ENCODE results near the gene ASIP. TPM values are rescaled to one million over a fixed set of nuclear protein-coding genes. Genes with fewer than 3 reads are reported as not detected.
"Not testable (repeated sequence)": the region's sequence is repeated elsewhere in the genome, so short reads cannot be mapped to it uniquely, and the experiment has no call there.

Gene ASIP
- total RNA-seq, 1 donor from 2014 or later: not detected

DNA sequence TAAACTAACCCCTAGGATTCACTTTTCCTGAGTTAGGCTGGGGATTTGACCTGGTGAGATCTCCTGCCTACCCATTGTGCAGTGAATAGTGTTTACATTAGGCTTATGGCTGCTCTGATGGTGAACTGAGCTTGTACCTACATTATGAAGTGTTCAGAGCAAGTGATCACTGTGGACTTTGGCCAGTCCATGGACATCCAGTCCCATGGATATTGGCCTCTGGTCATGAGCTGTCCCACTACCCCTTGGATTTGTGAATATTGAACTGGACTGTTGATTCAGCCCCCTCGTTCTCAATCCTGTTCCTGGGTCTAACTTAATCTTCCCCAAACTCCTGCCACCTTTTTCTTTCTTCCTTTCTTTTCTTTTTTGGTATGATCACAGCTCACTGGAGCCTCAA is 13.8 kb downstream of the ASIP start:
- no peaks in the 10 kb centered on the region for H3K4me1 ChIP-seq
- intact Hi-C loops (cut with DNase I): no loop called here

DNA sequence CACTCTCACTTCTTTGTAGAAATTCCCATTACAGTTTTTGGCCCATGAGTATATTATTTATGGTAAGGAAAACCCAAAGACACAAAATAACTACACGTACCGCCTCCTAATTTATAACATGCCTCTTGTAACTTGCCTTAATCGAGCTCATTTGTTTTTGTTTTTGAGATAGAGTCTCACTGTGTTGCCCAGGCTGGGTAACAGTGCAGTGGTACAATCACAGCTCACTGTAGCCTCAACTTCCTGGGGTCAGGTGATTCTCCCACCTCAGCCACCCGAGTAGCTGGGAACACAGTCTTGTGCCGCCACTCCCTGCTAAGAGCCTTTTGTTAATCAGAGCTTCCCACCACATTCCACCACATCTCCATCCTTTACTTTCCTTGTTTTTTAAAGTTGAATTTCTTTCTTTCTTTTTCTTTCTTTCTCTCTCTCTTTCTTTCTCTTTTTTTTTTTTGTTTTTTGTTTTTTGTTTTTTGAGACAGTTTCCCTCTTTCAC is 15.5 kb downstream of the ASIP start:
- no peak for TF ChIP-seq CTCF (IDR thresholded peaks at IDR 0.05)
- intact Hi-C loops (cut with DNase I): no loop called here
- H3K4me1 ChIP-seq: no peaks in the 10 kb centered on the region
- no peak overlapping the region for H3K4me3 ChIP-seq
- no peaks in the 10 kb centered on the region for H3K36me3 ChIP-seq
- no peak overlapping the region for H3K27ac ChIP-seq
- no peaks in the 10 kb centered on the region for H3K27me3 ChIP-seq
- H3K9me3 ChIP-seq: no peaks in the 10 kb centered on the region
- DNase-seq (ENCODE audit: low spot score in 2 of 2): no peak

More for the DNA sequence above, 13.8 kb downstream of the ASIP start:
- no peak for TF ChIP-seq CTCF (IDR thresholded peaks at IDR 0.05)
- H3K9me3 ChIP-seq: no peaks in the 10 kb centered on the region
- no peak overlapping the region for H3K4me3 ChIP-seq
- H3K27ac ChIP-seq: no peak overlapping the region
- H3K36me3 ChIP-seq: no peaks in the 10 kb centered on the region
- no peaks in the 10 kb centered on the region for H3K27me3 ChIP-seq
- no peak for DNase-seq (ENCODE audit: low spot score in 2 of 2)

DNA sequence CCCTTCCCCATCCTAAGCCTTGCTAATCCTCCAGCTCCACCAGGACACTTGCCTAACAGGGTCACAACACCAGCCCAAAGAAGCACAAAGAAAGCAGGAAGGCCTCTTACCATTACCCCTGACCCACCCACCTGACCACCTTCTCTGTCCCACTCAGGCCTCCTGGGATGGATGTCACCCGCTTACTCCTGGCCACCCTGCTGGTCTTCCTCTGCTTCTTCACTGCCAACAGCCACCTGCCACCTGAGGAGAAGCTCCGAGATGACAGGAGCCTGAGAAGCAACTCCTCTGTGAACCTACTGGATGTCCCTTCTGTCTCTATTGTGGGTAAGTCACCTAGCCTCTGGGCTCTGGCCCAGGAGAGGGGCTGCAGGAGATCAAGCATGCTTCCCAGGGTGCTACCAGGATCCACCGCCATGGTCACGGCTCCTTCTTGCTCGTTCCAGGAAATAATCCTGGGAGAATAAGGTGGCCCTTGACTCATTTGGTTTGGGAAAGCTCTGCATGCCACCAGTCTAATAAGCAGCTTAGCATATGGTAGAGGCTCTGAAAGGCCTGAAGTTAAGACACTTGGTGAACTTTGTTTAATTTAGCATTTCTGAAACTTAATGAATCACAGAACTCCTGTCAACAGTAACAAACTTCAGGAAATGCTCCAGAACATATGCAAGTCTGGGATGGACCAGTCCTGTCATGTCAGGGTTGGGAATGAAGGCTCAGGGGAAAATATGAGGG is 19.2 kb downstream of the ASIP start:
- Histone ChIP-seq H3K4me3 (no peak overlapping the region), H3K27ac (no peak overlapping the region), H3K36me3 (no peaks in the 10 kb centered on the region), H3K4me1 (no peaks in the 10 kb centered on the region), H3K9me3 (no peaks in the 10 kb centered on the region), H3K27me3 (no peaks in the 10 kb centered on the region)
- TF ChIP-seq CTCF (IDR thresholded peaks at IDR 0.05): no peak
- intact Hi-C loops (cut with DNase I): no loop called here
- no peak for DNase-seq (ENCODE audit: low spot score in 2 of 2)

- peak overlapping the region in 1 of 2 donors; percentile 22 for H3K27ac ChIP-seq
- no peak overlapping the region for H3K4me3 ChIP-seq
- H3K9me3 ChIP-seq: no peaks in the 10 kb centered on the region
- intact Hi-C loops (cut with DNase I): no loop called here
- H3K27me3 ChIP-seq: no peaks in the 10 kb centered on the region
- TF ChIP-seq CTCF (IDR thresholded peaks at IDR 0.05): no peak
- H3K36me3 ChIP-seq: no peaks in the 10 kb centered on the region
- peak in 1 of 2 donors; percentile 53 for DNase-seq (ENCODE audit: low spot score in 2 of 2)
- H3K4me1 ChIP-seq: no peaks in the 10 kb centered on the region
Measured at GRCh38 chr20:34262488-34263288, 21.5 kb downstream of the ASIP start.

DNA sequence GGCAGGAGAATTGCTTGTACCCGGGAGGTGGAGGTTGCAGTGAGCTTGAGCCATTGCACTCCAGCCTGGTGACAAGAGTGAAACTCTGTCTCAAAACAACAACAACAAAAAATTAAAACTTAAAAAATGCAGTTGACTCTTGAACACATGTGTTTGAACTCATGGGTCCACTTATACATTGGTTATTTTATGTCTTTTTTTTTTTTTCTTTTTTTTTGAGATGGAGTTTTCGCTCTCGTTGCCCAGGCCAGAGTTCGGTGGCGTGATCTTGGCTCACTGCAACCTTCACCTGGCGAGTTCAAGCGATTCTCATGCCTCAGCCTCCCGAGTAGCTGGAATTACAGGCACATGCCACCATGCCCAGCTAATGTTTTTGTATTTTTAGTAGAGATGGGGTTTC is 22.2 kb downstream of the ASIP start:
- H3K36me3 ChIP-seq; H3K4me3 ChIP-seq; DNase-seq (ENCODE audit: low spot score in 2 of 2); H3K4me1 ChIP-seq; intact Hi-C loops (cut with DNase I); H3K27me3 ChIP-seq; H3K27ac ChIP-seq; H3K9me3 ChIP-seq: not testable (repeated sequence)

DNA sequence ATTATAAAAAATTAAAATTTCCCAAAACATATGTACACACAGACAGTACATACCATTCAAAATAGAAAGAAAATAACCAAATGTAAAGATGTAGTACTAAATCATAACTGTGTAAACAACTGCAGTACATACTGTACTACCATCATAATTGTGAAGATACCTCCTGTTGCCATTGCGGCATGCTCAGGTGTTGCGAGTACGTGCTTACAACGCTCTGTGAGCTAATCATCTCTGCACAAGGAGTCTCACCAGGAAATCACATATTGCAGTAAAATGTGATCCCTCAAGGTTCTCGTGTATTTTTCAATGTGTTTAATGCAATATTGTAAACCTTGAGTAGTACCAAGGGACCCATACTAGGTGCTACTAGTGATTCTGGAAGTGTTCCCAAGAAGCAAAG is 22.9 kb downstream of the ASIP start:
- H3K27ac ChIP-seq: no peak overlapping the region
- H3K27me3 ChIP-seq: no peaks in the 10 kb centered on the region
- TF ChIP-seq CTCF (IDR thresholded peaks at IDR 0.05): no peak
- no peaks in the 10 kb centered on the region for H3K36me3 ChIP-seq
- H3K4me3 ChIP-seq: no peak overlapping the region
- H3K9me3 ChIP-seq: no peaks in the 10 kb centered on the region
- H3K4me1 ChIP-seq: peaks cover 0 to 3% of the 10 kb centered on the region in 2 donors
- no peak for DNase-seq (ENCODE audit: low spot score in 2 of 2)
- intact Hi-C loops (cut with DNase I): no loop called here

All from ascending aorta (tissue), 2 donors.